GM23248 (cell line): ENCODE results near the gene MEA1.

Source experiments
- EZH2 ChIP-seq: fragments of 200-600 bp; sonication (generic); IDR thresholded peaks from 2 replicates; pipeline ENCODE4 v1.6.1; 2018; ENCODE audit warnings: antibody characterized with exemption, mild to moderate bottlenecking; ENCODE audit not compliant: insufficient read depth, poor library complexity, severe bottlenecking
- EZH2phosphoT487 ChIP-seq: fragments of 200-600 bp; sonication (generic); IDR thresholded peaks from 2 replicates; pipeline ENCODE4 v1.6.1; 2018; ENCODE audit warnings: antibody characterized with exemption, moderate library complexity, mild to moderate bottlenecking, low read depth; ENCODE audit not compliant: insufficient read depth

- no peak for TF ChIP-seq EZH2phosphoT487
- TF ChIP-seq EZH2, result no peak
Measured at GRCh38 chr6:43034190-43034525, 20.4 kb upstream of the MEA1 start.
